Heart left ventricle (tissue), 16 donors: ENCODE measurements around the gene B3GALT5. TPM values are rescaled to one million over a fixed set of nuclear protein-coding genes. Genes with fewer than 3 reads are reported as not detected.

ENCODE experiments used
- ATAC-seq, 4 donors: fragments of 200-7000 bp; cut with Tn5 transposase; one replicate each; pipeline ENCODE4 v1.9.1; 2020 to 2022; ENCODE audit warnings: moderate library complexity in 4 of 4, mild to moderate bottlenecking in 3 of 4, moderate number of reproducible peaks in 1 of 4
- DNase-seq, 5 donors: peaks; one replicate each; pipeline ENCODE4 v3.0.0-alpha.2; 2020
- H3K27ac ChIP-seq, 12 donors: fragments of 200-600 bp; sonication (generic) in 4 of 12; one replicate each; pipeline versions ENCODE4 v1.5.0 to v1.8.0; 2016 to 2022; ENCODE audit warnings: mild to moderate bottlenecking in 2 of 12
- H3K27me3 ChIP-seq, 9 donors: fragments of 200-600 bp; sonication (generic) in 2 of 9; one replicate each; pipeline versions ENCODE4 v1.5.1 to v1.8.0; 2016 to 2022; ENCODE audit warnings: mild to moderate bottlenecking in 3 of 9
- H3K36me3 ChIP-seq, 9 donors: fragments of 200-600 bp; sonication (generic) in 2 of 9; one replicate each; pipeline versions ENCODE4 v1.5.0 to v1.8.0; 2018 to 2022; ENCODE audit warnings: mild to moderate bottlenecking in 2 of 9
- H3K4me1 ChIP-seq, 12 donors: fragments of 200-600 bp; sonication (generic) in 4 of 12; one replicate each; pipeline versions ENCODE4 v1.5.0 to v1.8.0; 2016 to 2022; ENCODE audit warnings: mild to moderate bottlenecking in 3 of 12
- H3K4me3 ChIP-seq, 12 donors: fragments of 200-600 bp; sonication (generic) in 4 of 12; one replicate each; pipeline versions ENCODE4 v1.5.0 to v1.8.0; 2017 to 2022; ENCODE audit warnings: mild to moderate bottlenecking in 9 of 12, moderate library complexity in 4 of 12
- H3K9me3 ChIP-seq, 12 donors: fragments of 200-600 bp; sonication (generic) in 4 of 12; one replicate each; pipeline versions ENCODE4 v1.5.0 to v1.8.0; 2016 to 2022; ENCODE audit warnings: mild to moderate bottlenecking in 1 of 12
- POLR2A ChIP-seq, 2 donors: fragments of 450-650 bp; IDR thresholded peaks; one replicate each; pipeline ENCODE4 v1.6.1; 2017; ENCODE audit warnings: antibody characterized with exemption in 2 of 2, mild to moderate bottlenecking in 2 of 2, moderate library complexity in 2 of 2
- WGBS, 4 donors: extraction: QIAGEN DNeasy Blood & Tissue Kit in 2 of 4; methylation state at CpG; one replicate each; pipeline versions ENCODE4 v1.1.5 to v1.1.7; 2013 to 2018; 5-methylcytosine and 5-hydroxymethylcytosine counted together
- intact Hi-C, 10 donors: fragments of 100-400 bp; cut with DNase I; formaldehyde crosslinking; loops; one replicate each; pipeline versions ENCODE4 v1.11.1 to v1.14.2; 2022
- polyA plus RNA-seq, 2 donors: library from polyadenylated mRNA; stranded (reverse); fragments of 200-250 nt; gene quantifications; one replicate each; pipeline ENCODE4 v1.2.3, GENCODE V29; 2013
- total RNA-seq, 9 donors: library from RNA; depleted of rRNA in 2 of 9; stranded (reverse); fragments of >200 nt in 2 of 9; fragmentation: NEBNext Ultra II Directional in 3 of 9; extraction: Animal tissue kit (Norgen Biotek cat#: 25700) in 3 of 9; gene quantifications; one replicate each; pipeline versions ENCODE4 v1.1.0 to v1.2.4, GENCODE V29; 2016 to 2023
- TF ChIP-seq, protein P1 (sequence below), 12 donors: fragments of 200-600 bp; sonication (generic) in 4 of 12; IDR thresholded peaks; one replicate each; pipeline versions ENCODE4 v1.5.0 to v1.8.0; 2018 to 2022; ENCODE audit warnings: antibody characterized with exemption in 12 of 12, mild to moderate bottlenecking in 5 of 12
- donor health status: ischemic (EF 13 %, LVEDD 7.1; RV severe dilation, severe dysfunction).
- donor health status: healthy with polysubstance abuse.
- donor health status: DM: no; HTN: yes; CAD: no.
- donor health status: DM: no; HTN: no; CAD: no.
- donor health status: ischemic (EF 25% LVEDD 6.9; RV normal size, moderate dysfunction).
- donor health status: ischemic (EF 25% LVEDD 5.7; RV mildly dilated, moderate dysfunction).
- donor health status: healthy.
- donor health status: DM: yes; HTN: yes; CAD: no.
- donor health status: ischemic (EF 35%, LVEDD 5.7; RV mildly dilated, moderate dysfunction).
- donor health status: nonischemic (EF 11% LVEDD 7.7; RV severe dilation, severe dysfunction).
- donor health status: DM: yes; HTN: yes; CAD: no.
- donor health status: PGD.
- donor health status: ischemic (EF 29% LVEDD 5.4; RV normal size, mild dysfunction).
- donor health status: nonischemic (EF 23%, LVEDD 6.1; RV moderate dilation, normal function).

B3GALT5 gene
- total and polyA plus RNA-seq, 11 donors = 0.01 to 0.71 (median 0.07) TPM; not detected in 2

DNA sequence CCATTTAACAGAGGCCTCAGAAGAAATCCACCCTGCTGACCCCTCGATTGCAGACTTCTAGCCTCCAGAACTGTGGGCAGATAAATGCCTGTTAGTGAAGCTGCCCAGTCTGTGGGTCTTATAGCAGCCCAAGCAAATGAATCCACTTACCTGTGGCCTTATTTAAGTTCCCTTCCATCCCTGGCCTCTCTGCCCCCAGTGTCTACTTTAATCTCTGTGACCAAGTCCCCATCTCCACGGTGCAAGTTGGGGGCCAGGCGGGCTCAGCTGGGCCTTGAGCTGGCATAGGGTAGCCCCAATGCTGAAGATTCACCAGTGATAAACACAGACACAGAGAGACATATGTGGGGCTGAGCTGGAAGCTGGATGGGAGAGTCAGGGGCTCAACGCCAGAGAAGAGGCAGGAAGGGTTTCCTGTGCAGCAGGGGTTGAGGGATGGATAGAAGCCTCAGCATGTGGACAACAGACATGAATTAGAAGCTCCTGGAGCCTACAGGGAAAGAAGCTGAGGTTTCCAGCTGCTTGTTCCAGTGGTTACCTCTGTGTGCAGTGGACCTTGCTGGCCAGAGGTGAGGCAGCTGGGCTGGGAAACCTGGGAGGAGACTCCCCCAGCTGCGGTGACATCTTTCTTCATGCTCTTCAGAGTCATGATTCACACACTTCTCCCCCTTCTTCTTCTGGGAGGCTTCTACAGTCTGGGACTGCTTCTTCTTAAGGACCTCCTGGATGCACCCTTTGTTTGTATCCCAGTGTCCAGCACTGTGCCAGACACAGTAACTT is 13.4 kb upstream of the B3GALT5 start:
- no peaks in the 10 kb centered on the region for H3K36me3 ChIP-seq
- H3K4me1 ChIP-seq = peaks cover 0 to 5% (median 0%) of the 10 kb centered on the region in 12 donors
- DNase-seq (no peak), ATAC-seq (no peak)
- no peak overlapping the region for H3K4me3 ChIP-seq
- H3K9me3 ChIP-seq = no peaks in the 10 kb centered on the region
- H3K27ac ChIP-seq = no peak overlapping the region
- intact Hi-C loops = no loop called here
- TF ChIP-seq POLR2A (IDR thresholded peaks at IDR 0.05) = no peak
- TF ChIP-seq, protein P1, sequence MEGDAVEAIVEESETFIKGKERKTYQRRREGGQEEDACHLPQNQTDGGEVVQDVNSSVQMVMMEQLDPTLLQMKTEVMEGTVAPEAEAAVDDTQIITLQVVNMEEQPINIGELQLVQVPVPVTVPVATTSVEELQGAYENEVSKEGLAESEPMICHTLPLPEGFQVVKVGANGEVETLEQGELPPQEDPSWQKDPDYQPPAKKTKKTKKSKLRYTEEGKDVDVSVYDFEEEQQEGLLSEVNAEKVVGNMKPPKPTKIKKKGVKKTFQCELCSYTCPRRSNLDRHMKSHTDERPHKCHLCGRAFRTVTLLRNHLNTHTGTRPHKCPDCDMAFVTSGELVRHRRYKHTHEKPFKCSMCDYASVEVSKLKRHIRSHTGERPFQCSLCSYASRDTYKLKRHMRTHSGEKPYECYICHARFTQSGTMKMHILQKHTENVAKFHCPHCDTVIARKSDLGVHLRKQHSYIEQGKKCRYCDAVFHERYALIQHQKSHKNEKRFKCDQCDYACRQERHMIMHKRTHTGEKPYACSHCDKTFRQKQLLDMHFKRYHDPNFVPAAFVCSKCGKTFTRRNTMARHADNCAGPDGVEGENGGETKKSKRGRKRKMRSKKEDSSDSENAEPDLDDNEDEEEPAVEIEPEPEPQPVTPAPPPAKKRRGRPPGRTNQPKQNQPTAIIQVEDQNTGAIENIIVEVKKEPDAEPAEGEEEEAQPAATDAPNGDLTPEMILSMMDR (IDR thresholded peaks at IDR 0.05) = no peak
- 88 to 93% (median 91%) methylated on average over 5 of the region's 5 CpGs for WGBS, 4 donors
- H3K27me3 ChIP-seq = no peaks in the 10 kb centered on the region

DNA sequence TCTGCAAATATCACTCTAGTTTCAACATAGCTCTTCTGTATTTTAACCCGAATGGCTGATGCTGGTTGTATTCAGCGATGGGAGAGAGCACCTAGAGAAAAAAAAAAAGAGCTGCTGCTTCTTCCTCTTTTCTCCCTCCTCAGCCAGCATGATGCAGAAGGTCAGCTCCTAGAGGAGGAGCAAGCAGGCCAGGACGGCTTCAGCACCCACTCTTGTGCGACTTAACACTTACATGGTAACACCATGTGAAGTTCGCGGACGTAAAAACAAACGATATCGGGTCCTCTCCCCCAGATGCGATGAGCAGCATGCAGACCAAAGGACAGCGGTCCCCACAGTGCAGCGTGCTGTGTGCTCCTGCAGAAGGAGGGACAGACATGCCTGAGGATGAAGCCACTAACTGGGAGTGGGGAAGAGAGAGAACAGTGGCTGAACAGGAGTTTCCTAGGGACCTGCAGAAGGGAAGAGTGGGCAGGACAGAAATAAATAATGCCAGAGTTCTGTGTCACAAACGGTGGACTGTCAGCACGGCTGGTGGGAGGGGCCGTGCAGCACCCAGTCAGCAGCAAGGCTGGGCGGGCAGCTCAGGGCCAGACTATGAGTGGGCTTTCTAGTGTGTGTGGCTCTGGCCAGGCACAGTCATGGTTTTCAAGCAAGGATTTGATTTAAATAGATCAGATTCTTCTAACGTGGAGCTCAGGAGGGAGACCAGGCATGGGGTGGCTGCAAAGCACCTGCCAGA is 11.4 kb upstream of the B3GALT5 start:
- intact Hi-C loops = loop anchor here in 1 of 10 donors (10.0 kb wide), 1 partner anchor 113 kb away; no protein-coding TSS in a partner anchor
- ATAC-seq (peak in 3 of 4 donors; percentile 48 to 77 (median 51)), DNase-seq (no peak)
- Histone ChIP-seq H3K4me1 (peaks cover 0 to 5% (median 0%) of the 10 kb centered on the region in 12 donors), H3K9me3 (no peaks in the 10 kb centered on the region), H3K36me3 (no peaks in the 10 kb centered on the region), H3K27me3 (no peaks in the 10 kb centered on the region), H3K4me3 (no peak overlapping the region), H3K27ac (no peak overlapping the region)
- WGBS, 4 donors = 51 to 53% (median 52%) methylated on average over 17 of the region's 17 CpGs
- TF ChIP-seq POLR2A (IDR thresholded peaks at IDR 0.05) = no peak
- TF ChIP-seq, protein P1 (IDR thresholded peaks at IDR 0.05) = no peak

DNA sequence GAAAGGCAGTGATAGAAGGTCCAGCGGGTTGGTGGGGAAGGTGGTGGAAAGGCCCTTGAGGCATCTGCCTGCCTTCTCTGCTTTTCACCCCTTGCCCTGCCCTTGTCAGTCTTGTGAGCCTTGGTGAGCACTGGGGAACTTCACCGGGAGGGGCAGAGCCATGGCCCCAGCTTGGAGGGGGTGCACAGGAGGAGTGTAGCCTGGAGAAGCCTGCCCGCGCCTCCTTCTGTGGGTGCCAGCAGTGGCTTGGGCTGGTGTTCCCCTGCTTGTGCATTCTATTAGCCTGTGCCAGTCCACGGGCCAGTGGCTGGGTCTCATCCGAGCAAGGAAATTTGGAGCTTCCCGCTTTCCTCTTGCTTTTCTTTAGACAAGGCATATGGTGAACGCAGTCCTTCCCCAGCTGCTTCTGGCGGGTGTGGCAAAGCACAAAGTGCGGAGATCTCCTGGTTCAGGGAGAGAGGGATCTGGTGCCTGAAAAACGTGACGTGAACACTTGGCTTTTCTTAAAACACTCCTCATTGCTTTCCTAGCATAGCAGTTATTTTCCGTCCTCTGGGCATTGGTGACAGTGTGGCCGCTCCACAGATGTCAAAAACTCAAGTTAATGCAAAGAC is 10.6 kb upstream of the B3GALT5 start:
- intact Hi-C loops = loop anchor here in 1 of 10 donors (10.0 kb wide), 1 partner anchor 113 kb away; no protein-coding TSS in a partner anchor
- peak in 1 of 4 donors; percentile 12 for ATAC-seq
- Histone ChIP-seq H3K4me1 (peaks cover 0 to 5% (median 0%) of the 10 kb centered on the region in 12 donors), H3K36me3 (no peaks in the 10 kb centered on the region), H3K27me3 (no peaks in the 10 kb centered on the region), H3K27ac (no peak overlapping the region), H3K9me3 (no peaks in the 10 kb centered on the region), H3K4me3 (no peak overlapping the region)
- 88 to 93% (median 92%) methylated on average over 13 to 14 of the region's 14 CpGs for WGBS, 4 donors
- TF ChIP-seq, protein P1 (IDR thresholded peaks at IDR 0.05) = no peak
- no peak for TF ChIP-seq POLR2A (IDR thresholded peaks at IDR 0.05)
- DNase-seq = no peak
